GM10847 (cell line): ENCODE measurements around the gene ARHGEF17.

Experiments
- POLR2A ChIP-seq: IDR thresholded peaks from 2 replicates; pipeline ENCODE4 v1.6.1; 2011; ENCODE audit not compliant: insufficient read length; ENCODE audit errors: extremely low read depth

Gene ARHGEF17

DNA sequence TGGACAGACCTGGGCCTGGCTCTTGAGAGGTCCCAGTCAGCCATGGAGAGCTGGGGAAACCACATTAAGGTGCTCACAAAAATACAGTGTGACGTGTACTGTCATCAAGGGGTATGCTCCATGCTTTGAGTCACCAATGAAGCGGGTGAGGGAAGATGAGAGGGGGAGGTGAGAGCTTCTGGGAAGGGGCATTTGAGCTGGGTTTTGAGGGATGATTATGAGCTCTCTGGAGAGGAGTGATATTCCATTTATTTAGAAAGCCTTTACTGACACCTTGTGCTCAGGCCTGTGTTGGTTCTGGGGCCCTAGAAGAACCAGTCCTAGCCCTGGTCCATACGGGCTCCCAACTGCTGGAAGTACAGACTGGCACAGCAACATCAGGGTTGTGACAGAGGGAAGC lies 10.4 kb upstream of the ARHGEF17 start:
- no peak for TF ChIP-seq POLR2A

DNA sequence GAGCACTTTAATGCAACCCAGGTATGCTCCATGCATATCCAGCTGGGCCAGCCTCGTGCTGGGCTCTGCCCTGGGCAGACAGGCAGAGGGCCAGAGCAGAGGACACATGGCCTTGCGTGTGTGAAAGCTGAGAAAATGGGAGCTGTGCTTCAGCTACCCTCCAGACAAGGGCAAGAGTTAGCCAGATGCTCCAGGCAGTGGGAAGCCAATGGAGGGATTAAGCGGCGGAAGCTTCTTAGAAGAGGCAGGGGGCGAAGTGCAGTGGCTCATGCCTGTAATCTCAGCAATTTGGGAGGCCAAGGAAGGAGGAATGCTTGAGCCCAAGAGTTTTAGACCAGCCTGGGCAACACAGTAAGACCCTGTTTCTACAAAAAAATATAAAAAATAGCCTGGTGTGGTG lies 9.8 kb upstream of the ARHGEF17 start:
- no peak for TF ChIP-seq POLR2A

DNA sequence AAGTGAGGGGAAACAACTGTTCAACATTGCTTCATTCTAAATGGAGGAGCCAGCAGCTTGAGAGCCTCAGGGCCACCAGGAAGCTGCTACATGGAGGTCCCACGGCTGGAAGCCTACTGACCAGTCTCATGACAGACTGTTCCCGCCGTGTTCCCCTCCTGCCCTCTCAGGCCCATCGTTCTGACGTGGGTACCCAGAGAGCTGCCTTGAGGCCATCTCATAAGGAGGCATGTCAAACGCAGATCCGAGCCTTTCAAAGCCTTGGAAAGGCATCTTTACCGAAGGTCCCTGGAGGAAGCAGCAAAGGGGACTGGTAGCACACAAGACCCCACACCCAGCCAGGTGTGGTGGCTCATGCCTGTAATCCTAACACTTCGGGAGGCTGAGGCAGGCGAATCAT lies 8.3 kb upstream of the ARHGEF17 start:
- TF ChIP-seq POLR2A: no peak

DNA sequence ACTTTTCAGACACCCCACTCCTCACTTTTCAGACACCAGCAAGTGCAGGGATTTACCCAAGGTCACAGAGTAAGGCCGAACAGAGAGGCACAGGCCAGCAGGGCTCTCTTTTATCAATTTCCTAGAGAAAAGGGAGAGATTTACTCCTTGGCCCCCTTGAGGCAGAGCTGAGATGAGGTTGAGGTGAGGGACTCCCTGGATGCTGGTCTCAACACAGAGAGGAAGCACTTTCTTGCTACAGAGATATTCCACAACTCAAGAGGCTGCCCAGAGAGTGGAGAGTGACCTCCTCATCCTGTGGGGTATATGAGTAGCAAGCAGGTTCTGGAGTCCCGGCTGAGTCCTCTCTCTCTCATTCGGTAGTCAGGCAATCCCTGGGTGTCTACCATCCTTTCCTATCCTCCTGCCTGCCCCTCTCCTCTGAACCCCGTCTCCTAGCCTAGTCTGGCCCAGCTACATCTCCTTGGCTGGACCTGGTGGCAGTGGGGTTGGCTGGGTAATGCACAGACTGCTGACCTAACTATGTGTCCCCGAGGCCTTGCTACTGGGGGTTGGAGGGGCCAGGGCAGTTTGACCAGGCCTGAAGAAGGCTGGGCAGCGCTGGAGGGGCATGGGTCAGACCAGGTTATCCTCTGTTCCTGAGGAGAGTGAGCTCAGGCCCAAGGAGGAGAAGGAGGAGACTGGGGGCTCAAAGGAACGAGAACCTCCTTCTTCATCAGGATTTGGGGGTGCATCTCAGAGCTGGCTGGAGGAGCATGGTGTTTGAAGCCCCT lies 1.8 kb upstream of the ARHGEF17 start:
- TF ChIP-seq POLR2A: no peak

DNA sequence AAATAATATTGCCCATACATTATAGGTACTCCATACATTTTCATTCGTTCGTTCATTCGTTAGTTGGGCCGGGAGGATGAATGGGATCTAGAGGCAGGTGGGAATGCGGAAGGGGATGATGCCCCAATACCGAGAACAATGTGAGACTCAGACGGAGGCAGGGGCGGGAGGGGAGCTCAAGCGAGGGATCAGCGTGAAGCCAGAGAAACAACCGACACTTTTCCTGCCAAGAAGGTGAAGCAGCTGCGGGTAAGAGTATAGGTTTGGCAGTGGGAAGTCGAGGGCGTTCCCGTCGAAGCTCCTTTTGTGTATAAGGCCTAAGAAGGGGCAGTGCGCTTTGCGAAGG lies 1.1 kb upstream of the ARHGEF17 start:
- TF ChIP-seq POLR2A: no peak

DNA sequence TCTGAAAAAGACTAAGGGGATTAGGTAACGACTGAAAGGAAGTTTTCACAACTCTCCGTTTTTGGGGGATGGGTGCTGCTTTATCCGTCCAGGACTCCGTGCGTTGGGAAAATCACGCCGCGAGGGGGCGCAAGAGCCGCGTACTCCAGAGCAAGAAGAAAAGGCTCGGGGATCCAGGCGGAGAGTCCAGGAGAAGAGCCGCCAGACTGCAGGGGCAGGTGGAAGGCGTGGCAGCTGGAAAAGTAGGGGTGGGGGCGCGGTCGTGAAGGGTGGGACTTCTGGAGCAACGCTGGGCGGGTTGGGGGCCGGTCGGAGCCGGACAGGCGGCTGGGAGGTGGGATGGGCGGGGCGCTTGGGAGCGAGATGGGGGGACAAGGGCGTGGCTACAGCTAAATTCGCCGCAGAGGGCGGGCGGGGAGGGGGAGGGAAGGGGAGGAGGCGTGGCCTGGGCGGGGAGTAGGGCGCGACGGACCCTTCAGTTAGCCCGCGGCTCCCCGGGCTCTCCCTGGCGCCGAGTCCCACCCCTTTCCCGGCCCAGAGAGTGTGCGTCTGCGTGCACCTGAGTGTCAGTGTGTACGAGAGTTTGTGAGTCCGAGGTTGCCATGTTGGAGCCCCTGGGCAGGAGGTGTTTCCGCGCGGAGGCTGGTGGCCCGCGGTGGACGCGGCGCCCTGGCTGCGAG lies 613 bp upstream of the ARHGEF17 start:
- peak; percentile 32 for TF ChIP-seq POLR2A

DNA sequence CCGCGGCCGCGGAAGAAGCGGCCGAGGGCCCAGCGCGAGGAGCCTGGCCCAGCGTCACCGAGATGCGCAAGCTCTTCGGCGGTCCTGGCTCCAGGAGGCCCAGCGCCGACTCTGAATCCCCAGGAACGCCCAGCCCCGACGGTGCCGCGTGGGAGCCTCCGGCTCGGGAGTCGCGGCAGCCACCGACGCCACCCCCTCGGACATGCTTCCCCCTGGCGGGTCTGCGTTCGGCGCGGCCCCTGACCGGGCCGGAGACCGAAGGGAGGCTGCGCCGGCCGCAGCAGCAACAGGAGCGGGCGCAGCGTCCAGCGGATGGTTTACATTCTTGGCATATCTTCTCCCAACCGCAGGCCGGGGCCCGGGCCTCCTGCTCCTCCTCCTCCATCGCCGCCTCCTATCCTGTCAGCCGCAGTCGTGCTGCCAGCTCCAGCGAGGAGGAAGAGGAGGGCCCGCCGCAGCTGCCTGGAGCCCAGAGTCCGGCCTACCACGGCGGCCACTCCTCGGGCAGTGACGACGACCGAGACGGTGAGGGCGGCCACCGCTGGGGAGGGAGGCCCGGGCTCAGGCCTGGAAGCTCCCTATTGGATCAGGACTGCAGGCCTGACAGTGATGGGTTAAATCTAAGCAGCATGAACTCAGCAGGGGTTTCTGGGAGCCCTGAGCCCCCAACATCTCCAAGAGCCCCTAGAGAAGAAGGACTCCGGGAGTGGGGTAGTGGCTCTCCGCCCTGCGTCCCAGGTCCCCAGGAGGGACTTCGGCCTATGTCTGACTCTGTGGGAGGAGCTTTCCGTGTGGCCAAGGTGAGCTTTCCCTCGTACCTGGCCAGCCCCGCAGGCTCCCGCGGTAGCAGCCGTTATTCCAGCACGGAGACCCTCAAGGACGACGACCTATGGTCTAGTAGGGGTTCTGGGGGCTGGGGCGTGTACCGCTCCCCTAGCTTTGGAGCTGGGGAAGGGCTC lies 1.2 kb downstream of the ARHGEF17 start:
- TF ChIP-seq POLR2A: no peak

DNA sequence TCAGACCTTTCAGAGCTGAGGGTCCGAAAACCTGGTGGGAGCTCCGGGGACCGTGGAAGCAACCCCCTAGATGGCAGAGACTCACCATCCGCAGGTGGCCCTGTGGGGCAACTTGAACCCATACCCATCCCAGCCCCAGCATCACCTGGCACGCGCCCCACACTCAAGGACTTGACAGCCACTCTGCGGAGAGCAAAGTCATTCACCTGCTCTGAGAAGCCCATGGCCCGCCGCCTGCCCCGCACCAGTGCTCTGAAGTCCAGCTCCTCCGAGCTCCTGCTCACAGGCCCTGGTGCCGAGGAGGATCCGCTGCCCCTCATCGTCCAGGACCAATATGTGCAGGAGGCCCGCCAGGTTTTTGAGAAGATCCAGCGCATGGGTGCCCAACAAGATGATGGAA lies 2.0 kb downstream of the ARHGEF17 start:
- no peak for TF ChIP-seq POLR2A

DNA sequence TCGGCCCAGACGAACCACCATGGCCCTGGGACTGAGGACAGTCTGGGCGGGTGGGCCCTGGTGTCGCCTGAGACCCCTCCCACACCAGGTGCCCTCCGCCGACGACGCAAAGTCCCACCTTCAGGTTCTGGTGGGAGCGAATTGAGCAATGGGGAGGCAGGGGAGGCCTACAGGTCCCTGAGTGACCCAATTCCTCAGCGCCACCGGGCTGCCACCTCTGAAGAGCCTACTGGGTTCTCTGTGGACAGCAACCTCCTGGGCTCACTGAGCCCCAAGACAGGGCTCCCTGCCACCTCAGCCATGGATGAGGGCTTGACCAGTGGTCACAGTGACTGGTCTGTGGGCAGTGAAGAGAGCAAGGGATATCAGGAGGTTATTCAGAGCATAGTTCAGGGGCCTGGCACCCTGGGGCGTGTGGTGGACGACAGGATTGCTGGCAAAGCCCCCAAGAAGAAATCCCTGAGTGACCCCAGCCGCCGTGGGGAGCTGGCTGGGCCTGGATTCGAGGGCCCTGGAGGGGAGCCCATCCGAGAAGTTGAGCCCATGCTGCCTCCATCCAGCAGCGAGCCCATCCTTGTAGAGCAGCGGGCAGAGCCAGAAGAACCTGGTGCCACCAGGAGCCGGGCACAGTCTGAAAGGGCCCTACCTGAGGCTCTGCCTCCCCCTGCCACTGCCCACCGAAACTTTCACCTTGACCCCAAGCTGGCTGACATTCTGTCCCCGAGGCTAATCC lies 2.8 kb downstream of the ARHGEF17 start:
- TF ChIP-seq POLR2A: no peak

DNA sequence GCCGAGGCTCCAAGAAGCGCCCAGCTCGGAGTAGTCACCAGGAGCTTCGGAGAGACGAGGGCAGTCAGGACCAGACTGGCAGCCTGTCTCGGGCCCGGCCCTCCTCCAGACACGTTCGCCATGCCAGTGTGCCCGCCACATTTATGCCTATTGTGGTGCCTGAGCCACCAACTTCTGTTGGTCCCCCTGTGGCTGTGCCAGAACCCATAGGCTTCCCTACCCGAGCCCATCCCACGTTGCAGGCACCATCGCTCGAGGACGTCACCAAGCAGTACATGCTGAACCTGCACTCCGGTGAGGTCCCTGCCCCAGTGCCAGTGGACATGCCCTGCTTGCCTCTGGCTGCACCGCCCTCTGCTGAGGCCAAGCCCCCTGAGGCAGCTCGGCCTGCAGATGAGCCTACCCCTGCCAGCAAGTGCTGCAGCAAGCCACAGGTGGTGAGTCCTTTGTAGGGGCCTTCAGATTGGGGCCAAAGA lies 3.4 kb downstream of the ARHGEF17 start:
- no peak for TF ChIP-seq POLR2A

DNA sequence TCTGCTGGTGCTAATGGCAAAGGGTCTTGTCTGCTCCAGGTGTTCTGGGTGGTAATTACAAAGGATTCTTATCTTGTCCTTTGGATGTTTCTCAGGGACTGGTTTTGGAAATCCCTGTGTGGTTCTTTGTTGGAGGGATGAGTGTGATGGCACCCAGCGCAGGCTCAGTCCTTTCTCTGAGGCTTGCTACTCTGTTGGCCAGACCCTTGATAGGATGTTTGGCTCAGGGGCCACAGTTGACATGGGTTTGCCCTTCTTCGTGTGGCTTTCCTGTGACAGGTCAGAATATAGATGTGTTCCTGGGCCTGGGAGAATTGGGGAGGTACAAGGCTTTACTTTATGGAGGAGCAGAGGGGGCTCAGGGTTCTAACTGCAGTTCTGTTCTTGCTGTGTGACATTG lies 4.0 kb downstream of the ARHGEF17 start:
- no peak for TF ChIP-seq POLR2A

DNA sequence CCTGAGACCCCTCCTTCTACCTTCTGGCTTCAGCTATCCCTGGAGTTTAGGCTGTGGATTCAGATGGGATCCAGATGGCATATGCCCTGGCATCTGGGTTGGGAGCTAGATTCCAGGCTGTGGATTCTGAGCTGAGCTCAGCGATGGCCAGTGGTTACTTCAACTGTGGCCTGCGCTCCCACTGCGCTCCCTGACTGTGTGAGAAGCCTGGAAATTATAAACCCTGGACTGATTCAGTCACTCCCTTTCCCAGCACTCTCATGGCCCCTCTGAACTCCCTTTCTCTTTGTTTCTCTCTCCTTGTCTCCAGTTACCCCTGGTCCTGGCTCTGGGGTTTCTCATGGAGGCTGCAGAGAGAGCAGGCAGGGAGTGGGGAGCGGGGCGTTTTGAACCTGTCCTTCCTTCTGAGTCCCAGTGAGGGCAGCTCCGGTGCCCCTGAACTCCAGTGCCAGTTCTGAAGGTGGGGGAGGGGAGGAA lies 4.8 kb downstream of the ARHGEF17 start:
- no peak for TF ChIP-seq POLR2A

DNA sequence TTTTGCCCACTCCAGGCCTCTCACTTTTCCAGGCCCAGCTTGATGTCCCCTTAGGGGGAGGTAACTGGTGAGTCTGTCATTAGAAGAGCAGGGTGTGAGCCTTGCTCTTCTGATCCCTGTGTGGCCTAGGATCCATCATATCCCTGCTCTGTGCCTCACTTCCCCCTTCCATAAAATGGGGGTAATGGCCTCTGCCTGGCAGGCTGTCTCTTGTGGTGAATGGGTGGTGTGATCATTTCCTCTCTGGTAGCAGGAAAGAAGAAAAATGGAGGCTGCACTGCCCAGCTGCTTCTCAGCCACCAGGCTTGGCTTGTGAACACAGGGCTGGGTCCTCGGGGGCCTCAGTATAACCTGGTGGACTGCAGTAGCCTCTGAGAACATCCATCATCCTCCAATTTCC lies 5.6 kb downstream of the ARHGEF17 start:
- TF ChIP-seq POLR2A: no peak

DNA sequence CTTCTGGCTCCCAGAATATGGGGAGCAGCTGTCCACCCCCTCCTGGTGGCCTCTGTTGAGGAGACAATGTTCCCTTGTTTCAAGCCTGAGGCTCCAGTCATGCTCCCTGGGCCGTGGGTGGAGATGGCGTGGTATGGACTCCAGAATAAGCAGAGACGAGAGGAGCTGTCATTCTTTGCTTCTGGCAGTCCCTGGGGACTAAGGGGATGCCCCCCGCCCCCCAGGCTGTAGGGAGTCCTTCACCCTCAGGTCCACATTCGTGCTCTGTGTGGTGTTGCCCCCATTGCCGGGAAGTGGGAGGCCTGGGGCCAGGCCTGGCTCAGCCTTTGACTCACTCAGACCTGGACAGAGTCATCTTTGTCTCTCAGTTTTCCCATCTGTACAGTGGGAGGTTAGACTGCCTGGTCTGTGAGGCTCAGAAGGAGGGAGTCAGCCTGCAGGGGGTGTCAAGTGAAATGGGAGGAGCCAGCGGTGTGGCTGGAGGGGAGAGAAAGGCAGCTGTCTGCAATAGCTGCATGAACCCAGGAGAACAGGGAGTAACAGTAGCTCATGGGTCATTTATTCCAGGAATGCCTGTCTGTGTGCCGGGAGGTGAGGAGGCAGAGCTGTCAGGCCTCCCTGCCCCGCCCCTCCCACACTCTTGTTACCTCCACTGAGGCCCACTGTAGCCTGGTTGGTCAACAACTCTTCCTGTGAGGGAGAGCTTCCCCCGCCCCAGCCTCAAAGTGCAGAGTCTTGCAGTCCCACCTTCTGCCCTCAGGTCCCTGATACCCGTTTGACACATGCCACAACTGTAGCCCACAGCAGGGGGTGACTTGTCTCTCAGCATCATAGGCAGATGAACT lies 6.3 kb downstream of the ARHGEF17 start:
- no peak for TF ChIP-seq POLR2A
